Ishikawa (cell line): Measurements from ENCODE around the gene CYFIP2.

ENCODE experiments used
- CEBPB ChIP-seq: IDR thresholded peaks from 2 replicates; pipeline ENCODE4 v1.6.1; 2012
- EGR1 ChIP-seq: IDR thresholded peaks from 2 replicates; pipeline ENCODE4 v1.6.1; 2012
- EP300 ChIP-seq: IDR thresholded peaks from 2 replicates; pipeline ENCODE4 v1.6.1; 2012; ENCODE audit warnings: borderline replicate concordance
- FOXM1 ChIP-seq: IDR thresholded peaks from 2 replicates; pipeline ENCODE4 v1.6.1; 2012; ENCODE audit warnings: low read depth, borderline replicate concordance
- NFIC ChIP-seq: IDR thresholded peaks from 2 replicates; pipeline ENCODE4 v1.6.1; 2012
- TAF1 ChIP-seq: IDR thresholded peaks from 2 replicates; pipeline ENCODE4 v1.6.1; 2012; ENCODE audit warnings: low read depth, mild to moderate bottlenecking
- TCF12 ChIP-seq: IDR thresholded peaks from 2 replicates; pipeline ENCODE4 v1.6.1; 2012; ENCODE audit warnings: low read depth
- YY1 ChIP-seq: IDR thresholded peaks from 2 replicates; pipeline ENCODE4 v1.6.1; 2012; ENCODE audit warnings: low read depth
- TF ChIP-seq, protein P1 (sequence below): IDR thresholded peaks from 2 replicates; pipeline ENCODE4 v1.6.1; 2012; ENCODE audit warnings: low read depth, mild to moderate bottlenecking
- TF ChIP-seq, protein P2 (sequence below): IDR thresholded peaks from 2 replicates; pipeline ENCODE4 v1.6.1; 2012

DNA sequence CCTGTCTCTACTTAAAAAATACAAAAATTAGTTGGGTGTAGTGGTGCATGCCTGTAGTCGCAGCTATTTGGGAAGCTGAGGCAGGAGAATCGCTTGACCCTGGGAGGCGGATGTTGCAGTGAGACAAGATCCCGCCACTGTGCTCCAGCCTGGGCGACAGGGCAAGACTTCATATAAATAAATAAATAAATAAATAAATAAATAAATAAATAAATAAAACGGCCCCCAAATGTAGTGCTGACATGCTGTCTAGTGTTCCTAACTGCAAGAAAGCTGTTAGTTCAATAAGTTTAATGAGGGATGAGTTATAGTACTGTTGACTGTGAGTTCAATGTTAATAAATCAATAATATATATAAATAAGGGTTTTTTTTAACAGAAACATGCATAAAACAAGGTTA lies 7.5 kb upstream of the CYFIP2 start:
- no peak for TF ChIP-seq EP300
- TF ChIP-seq, protein P1, sequence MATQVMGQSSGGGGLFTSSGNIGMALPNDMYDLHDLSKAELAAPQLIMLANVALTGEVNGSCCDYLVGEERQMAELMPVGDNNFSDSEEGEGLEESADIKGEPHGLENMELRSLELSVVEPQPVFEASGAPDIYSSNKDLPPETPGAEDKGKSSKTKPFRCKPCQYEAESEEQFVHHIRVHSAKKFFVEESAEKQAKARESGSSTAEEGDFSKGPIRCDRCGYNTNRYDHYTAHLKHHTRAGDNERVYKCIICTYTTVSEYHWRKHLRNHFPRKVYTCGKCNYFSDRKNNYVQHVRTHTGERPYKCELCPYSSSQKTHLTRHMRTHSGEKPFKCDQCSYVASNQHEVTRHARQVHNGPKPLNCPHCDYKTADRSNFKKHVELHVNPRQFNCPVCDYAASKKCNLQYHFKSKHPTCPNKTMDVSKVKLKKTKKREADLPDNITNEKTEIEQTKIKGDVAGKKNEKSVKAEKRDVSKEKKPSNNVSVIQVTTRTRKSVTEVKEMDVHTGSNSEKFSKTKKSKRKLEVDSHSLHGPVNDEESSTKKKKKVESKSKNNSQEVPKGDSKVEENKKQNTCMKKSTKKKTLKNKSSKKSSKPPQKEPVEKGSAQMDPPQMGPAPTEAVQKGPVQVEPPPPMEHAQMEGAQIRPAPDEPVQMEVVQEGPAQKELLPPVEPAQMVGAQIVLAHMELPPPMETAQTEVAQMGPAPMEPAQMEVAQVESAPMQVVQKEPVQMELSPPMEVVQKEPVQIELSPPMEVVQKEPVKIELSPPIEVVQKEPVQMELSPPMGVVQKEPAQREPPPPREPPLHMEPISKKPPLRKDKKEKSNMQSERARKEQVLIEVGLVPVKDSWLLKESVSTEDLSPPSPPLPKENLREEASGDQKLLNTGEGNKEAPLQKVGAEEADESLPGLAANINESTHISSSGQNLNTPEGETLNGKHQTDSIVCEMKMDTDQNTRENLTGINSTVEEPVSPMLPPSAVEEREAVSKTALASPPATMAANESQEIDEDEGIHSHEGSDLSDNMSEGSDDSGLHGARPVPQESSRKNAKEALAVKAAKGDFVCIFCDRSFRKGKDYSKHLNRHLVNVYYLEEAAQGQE = no peak
- TF ChIP-seq FOXM1 = no peak
- TF ChIP-seq NFIC = no peak
- TF ChIP-seq CEBPB = no peak
- TF ChIP-seq YY1 = no peak
- no peak for TF ChIP-seq TCF12
- TF ChIP-seq TAF1 = no peak
- TF ChIP-seq EGR1 = no peak
- TF ChIP-seq, protein P2, sequence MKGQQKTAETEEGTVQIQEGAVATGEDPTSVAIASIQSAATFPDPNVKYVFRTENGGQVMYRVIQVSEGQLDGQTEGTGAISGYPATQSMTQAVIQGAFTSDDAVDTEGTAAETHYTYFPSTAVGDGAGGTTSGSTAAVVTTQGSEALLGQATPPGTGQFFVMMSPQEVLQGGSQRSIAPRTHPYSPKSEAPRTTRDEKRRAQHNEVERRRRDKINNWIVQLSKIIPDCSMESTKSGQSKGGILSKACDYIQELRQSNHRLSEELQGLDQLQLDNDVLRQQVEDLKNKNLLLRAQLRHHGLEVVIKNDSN = no peak
